GM12878 (cell line): ENCODE results near the gene HMGB1. TPM values are rescaled to one million over a fixed set of nuclear protein-coding genes. Genes with fewer than 3 reads are reported as not detected.

Experiments used
- ATAC-seq: fragments of 200-7000 bp; cut with Tn5 transposase; 3 replicates; pipeline ENCODE4 v1.9.1; 2020; ENCODE audit warnings: mild to moderate bottlenecking, moderate library complexity
- BruUV-seq: library from RNA; stranded (reverse); fragments of 400-500 nt; replicated peaks from 2 replicates; lab custom pipeline; 2021; lab: Mats Ljungman, UMichigan
- CTCF ChIA-PET: fragments of 300-600 bp; sonication (Branson Sonifier 250); formaldehyde crosslinking; extraction: SDS; loops from one replicate; lab custom pipeline; 2021; ENCODE audit warnings: inconsistent platforms; lab: Yijun Ruan, JAX
- POLR2A ChIA-PET: fragments of 350-600 bp; formaldehyde crosslinking; extraction: SDS; loops from one replicate; lab custom pipeline; 2021; ENCODE audit warnings: inconsistent platforms; lab: Charles Lee
- RAD21 ChIA-PET: fragments of 300-600 bp; sonication (Branson Sonifier 250); formaldehyde crosslinking; loops from one replicate; lab custom pipeline; 2023; ENCODE audit warnings: antibody characterized with exemption; ENCODE audit not compliant: unreplicated experiment; lab: Charles Lee
- SMC1A ChIA-PET: fragments of 300-600 bp; sonication (Branson Sonifier 250); formaldehyde crosslinking; loops from one replicate; lab custom pipeline; 2023; ENCODE audit not compliant: unreplicated experiment, uncharacterized antibody; lab: Charles Lee
- DNase-seq: peaks from one replicate; pipeline ENCODE4 v3.0.0-alpha.2; 2011; ENCODE audit warnings: low read depth, low spot score
- FAIRE-seq: peaks from 3 replicates; lab custom pipeline; 2011; peaks lifted over from hg19 to GRCh38; lab: Jason Lieb, UNC
- H2AFZ ChIP-seq: 2 replicates; pipeline ENCODE4 v1.6.0; 2011; ENCODE audit warnings: low read depth, low read length, control low read depth; ENCODE audit not compliant: control insufficient read depth
- H3K27ac ChIP-seq: 2 replicates; pipeline ENCODE4 v1.5.1; 2011; ENCODE audit warnings: control low read depth; ENCODE audit not compliant: control insufficient read depth, insufficient read depth
- H3K27me3 ChIP-seq, 2 experiments: replicated peaks in 1 of 2; 2 replicates each; pipeline versions ENCODE4 v1.6.0 to v1.6.1; 2011; ENCODE audit warnings: low read length in 1 of 2; ENCODE audit not compliant: control insufficient read depth in 2 of 2, insufficient read depth in 2 of 2
- H3K36me3 ChIP-seq, 2 experiments: 2 replicates each; pipeline ENCODE4 v1.5.1; 2011; ENCODE audit warnings: low read length in 1 of 2; ENCODE audit not compliant: control insufficient read depth in 2 of 2, insufficient read depth in 2 of 2
- H3K4me1 ChIP-seq: 2 replicates; pipeline ENCODE4 v1.6.1; 2011; ENCODE audit warnings: mild to moderate bottlenecking, low read length, moderate library complexity, mixed read lengths; ENCODE audit not compliant: control insufficient read depth, insufficient read depth
- H3K4me2 ChIP-seq: 2 replicates; pipeline ENCODE4 v1.6.0; 2011; ENCODE audit warnings: control low read depth; ENCODE audit not compliant: control insufficient read depth, insufficient read depth
- H3K4me3 ChIP-seq: fragments of 200-600 bp; sonication (generic); 2 replicates; pipeline ENCODE4 v1.5.1; 2016
- H3K79me2 ChIP-seq: 2 replicates; pipeline ENCODE4 v1.6.0; 2011; ENCODE audit warnings: low read length; ENCODE audit not compliant: control insufficient read depth, insufficient read depth
- H3K9ac ChIP-seq: 2 replicates; pipeline ENCODE4 v1.8.0; 2011; ENCODE audit warnings: low read length, control low read depth, mixed read lengths; ENCODE audit not compliant: control insufficient read depth, insufficient read depth
- H3K9me3 ChIP-seq: replicated peaks from 3 replicates; pipeline ENCODE4 v1.5.1; 2011; ENCODE audit warnings: mild to moderate bottlenecking, low read length; ENCODE audit not compliant: control insufficient read depth, insufficient read depth
- H4K20me1 ChIP-seq: 2 replicates; pipeline ENCODE4 v1.6.0; 2011; ENCODE audit not compliant: control insufficient read depth, insufficient read depth
- BMI1 ChIP-seq: fragments of 450-650 bp; IDR thresholded peaks from 2 replicates; pipeline ENCODE4 v1.6.1; 2016; ENCODE audit warnings: mild to moderate bottlenecking, moderate library complexity, borderline replicate concordance
- CEBPB ChIP-seq, 2 experiments: fragments of 150-350 bp in 1 of 2; IDR thresholded peaks; 2 replicates each; pipeline ENCODE4 v1.6.1; 2012 to 2014; ENCODE audit warnings: low read depth in 2 of 2, low read length in 2 of 2, borderline replicate concordance in 1 of 2, inconsistent platforms in 1 of 2
- CHD1 ChIP-seq: IDR thresholded peaks from 2 replicates; pipeline ENCODE4 v1.6.1; 2012; ENCODE audit warnings: low read depth, low read length, improper control_type of control experiment
- EZH2 ChIP-seq: IDR thresholded peaks from 2 replicates; pipeline ENCODE4 v1.6.1; 2012; ENCODE audit warnings: low read depth, mild to moderate bottlenecking, control low read depth, inconsistent platforms, low read length, borderline replicate concordance; ENCODE audit not compliant: control insufficient read depth
- FOXM1 ChIP-seq: IDR thresholded peaks from 2 replicates; pipeline ENCODE4 v1.6.1; 2012; ENCODE audit warnings: low read depth, mild to moderate bottlenecking, inconsistent platforms, low read length, moderate library complexity
- IKZF2 ChIP-seq, 2 experiments: fragments of 450-650 bp; IDR thresholded peaks; 2 replicates each; pipeline ENCODE4 v1.6.1; 2017; ENCODE audit warnings: mild to moderate bottlenecking in 2 of 2, moderate library complexity in 2 of 2
- RBBP5 ChIP-seq: fragments of 200-600 bp; sonication (generic); conservative IDR thresholded peaks from 2 replicates; pipeline ENCODE4 v1.6.1; 2016
- STAT1 ChIP-seq: fragments of 450-650 bp; conservative IDR thresholded peaks from 2 replicates; pipeline ENCODE4 v1.6.1; 2014; ENCODE audit warnings: antibody characterized with exemption, mild to moderate bottlenecking
- WGBS: methylation state at CpG from one replicate; pipeline ENCODE4 v1.1.6; 2016; ENCODE audit warnings: low lambda C conversion rate; ENCODE audit not compliant: insufficient replicate concordance, insufficient coverage; ENCODE audit errors: missing lambda C conversion rate; 5-methylcytosine and 5-hydroxymethylcytosine counted together
- in situ Hi-C: fragments of 300-500 bp; cut with MboI; formaldehyde crosslinking; loops from 9 replicates; pipeline ENCODE4 v1.14.3; 2018; ENCODE audit warnings: mixed read lengths
- intact Hi-C: fragments of 100-400 bp; cut with micrococcal nuclease; formaldehyde crosslinking; loops from one replicate; pipeline ENCODE4 v1.14.2; 2022; ENCODE audit not compliant: unreplicated experiment
- polyA plus RNA-seq, 11 experiments: library from polyadenylated mRNA; depleted of rRNA in 4 of 11; unstranded in 6 of 11; stranded (reverse) in 5 of 11; fragments of >200 nt; fragmentation: Nextera tagmentation in 4 of 11; fragmentation: Illumina TruSeq in 1 of 11; extraction: Ambion mirVana in 4 of 11; extraction: Trizol in 1 of 11; gene quantifications; 1 replicate in 1 of 11; 2 replicates in 10 of 11; pipeline versions ENCODE4 v1.2.1 to v1.2.3, GENCODE V29; 2011 to 2016; ENCODE audit warnings: inconsistent platforms in 2 of 11, missing spikeins in 2 of 11, low read depth in 1 of 11
- total RNA-seq, 4 experiments: library from RNA; depleted of rRNA in 3 of 4; stranded (reverse); fragments of >200 nt in 3 of 4; fragmentation: Illumina TruSeq in 1 of 4; extraction: Trizol in 1 of 4; gene quantifications; 2 replicates each; pipeline versions ENCODE4 v1.2.1 to v1.2.3, GENCODE V29; 2013 to 2021
- TF ChIP-seq, protein P1 (sequence below): IDR thresholded peaks from 2 replicates; pipeline ENCODE4 v1.6.1; 2012; ENCODE audit warnings: low read depth, low read length, improper control_type of control experiment
- TF ChIP-seq, protein P2 (sequence below): fragments of 450-650 bp; conservative IDR thresholded peaks from 2 replicates; pipeline ENCODE4 v1.6.1; 2017; ENCODE audit warnings: mild to moderate bottlenecking, moderate library complexity
- TF ChIP-seq, protein P3 (sequence below): fragments of 450-650 bp; formaldehyde crosslinking; IDR thresholded peaks from 2 replicates; pipeline ENCODE4 v1.4.0; 2020; ENCODE audit warnings: mild to moderate bottlenecking, moderate library complexity

HMGB1 gene
- total and polyA plus RNA-seq, 10 of the 15 experiments (the other 5 are each of a cell fraction or from before 2014, with no cell fraction given) = 365 to 2,529 (median 1,396) TPM

DNA sequence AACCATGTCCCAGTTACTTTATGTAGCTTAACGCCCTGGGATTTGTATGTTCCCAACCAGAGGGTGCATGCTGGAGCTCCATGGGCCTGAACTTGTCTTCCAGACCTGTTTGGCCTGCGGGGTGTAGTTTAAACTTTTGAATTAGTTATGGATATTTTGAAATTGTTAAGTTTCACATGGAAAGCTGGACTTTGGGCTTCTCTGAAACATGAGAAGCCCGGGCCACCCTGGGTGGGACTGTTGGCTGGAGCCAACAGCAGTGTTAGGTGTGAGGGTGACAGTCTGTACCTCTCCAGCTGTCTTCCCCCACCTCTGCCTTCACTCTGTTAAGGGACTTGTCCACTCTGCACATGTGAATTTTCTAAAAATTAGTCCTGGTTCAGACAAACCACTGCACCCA lies 41.8 kb downstream of the HMGB1 start:
- FAIRE-seq (no peak), ATAC-seq (no peak)
- no peaks in the 10 kb centered on the region for H3K79me2 ChIP-seq
- no peak overlapping the region for H3K4me2 ChIP-seq
- H2AFZ ChIP-seq = no peak overlapping the region
- SMC1A ChIA-PET = interaction anchor here (1.4 to 4.4 kb wide), 4 partner anchors 19 to 51 kb away, joined by 4 to 49 read pairs (median 6); no protein-coding TSS in a partner anchor
- H3K36me3 ChIP-seq = no peaks in the 10 kb centered on the region
- H4K20me1 ChIP-seq = no peaks in the 10 kb centered on the region
- H3K27ac ChIP-seq = no peak overlapping the region
- WGBS = 98% methylated on average over 3 of the region's 3 CpGs
- in situ Hi-C loops (no loop called here), intact Hi-C loops (loop anchor here (2.0 kb wide), 1 partner anchor 17 kb away; no protein-coding TSS in a partner anchor)
- no TSS peak for BruUV-seq
- H3K4me3 ChIP-seq = no peak overlapping the region
- peaks cover 2% of the 10 kb centered on the region; the same call in 1 of the 2 replicates for H3K4me1 ChIP-seq
- TF ChIP-seq IKZF2 (IDR thresholded peaks at IDR 0.05) (no peak), FOXM1 (no peak), CEBPB (IDR thresholded peaks at IDR 0.05; ENCODE audit: borderline replicate concordance in 1 of 2, low read depth in 2 of 2, low read length in 2 of 2) (no peak), RBBP5 (no peak), BMI1 (no peak), CHD1 (no peak), EZH2 (no peak), STAT1 (no peak)
- TF ChIP-seq, protein P1, sequence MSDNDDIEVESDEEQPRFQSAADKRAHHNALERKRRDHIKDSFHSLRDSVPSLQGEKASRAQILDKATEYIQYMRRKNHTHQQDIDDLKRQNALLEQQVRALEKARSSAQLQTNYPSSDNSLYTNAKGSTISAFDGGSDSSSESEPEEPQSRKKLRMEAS = no peak
- TF ChIP-seq, protein P2, sequence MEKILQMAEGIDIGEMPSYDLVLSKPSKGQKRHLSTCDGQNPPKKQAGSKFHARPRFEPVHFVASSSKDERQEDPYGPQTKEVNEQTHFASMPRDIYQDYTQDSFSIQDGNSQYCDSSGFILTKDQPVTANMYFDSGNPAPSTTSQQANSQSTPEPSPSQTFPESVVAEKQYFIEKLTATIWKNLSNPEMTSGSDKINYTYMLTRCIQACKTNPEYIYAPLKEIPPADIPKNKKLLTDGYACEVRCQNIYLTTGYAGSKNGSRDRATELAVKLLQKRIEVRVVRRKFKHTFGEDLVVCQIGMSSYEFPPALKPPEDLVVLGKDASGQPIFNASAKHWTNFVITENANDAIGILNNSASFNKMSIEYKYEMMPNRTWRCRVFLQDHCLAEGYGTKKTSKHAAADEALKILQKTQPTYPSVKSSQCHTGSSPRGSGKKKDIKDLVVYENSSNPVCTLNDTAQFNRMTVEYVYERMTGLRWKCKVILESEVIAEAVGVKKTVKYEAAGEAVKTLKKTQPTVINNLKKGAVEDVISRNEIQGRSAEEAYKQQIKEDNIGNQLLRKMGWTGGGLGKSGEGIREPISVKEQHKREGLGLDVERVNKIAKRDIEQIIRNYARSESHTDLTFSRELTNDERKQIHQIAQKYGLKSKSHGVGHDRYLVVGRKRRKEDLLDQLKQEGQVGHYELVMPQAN = no peak
- TF ChIP-seq, protein P3, sequence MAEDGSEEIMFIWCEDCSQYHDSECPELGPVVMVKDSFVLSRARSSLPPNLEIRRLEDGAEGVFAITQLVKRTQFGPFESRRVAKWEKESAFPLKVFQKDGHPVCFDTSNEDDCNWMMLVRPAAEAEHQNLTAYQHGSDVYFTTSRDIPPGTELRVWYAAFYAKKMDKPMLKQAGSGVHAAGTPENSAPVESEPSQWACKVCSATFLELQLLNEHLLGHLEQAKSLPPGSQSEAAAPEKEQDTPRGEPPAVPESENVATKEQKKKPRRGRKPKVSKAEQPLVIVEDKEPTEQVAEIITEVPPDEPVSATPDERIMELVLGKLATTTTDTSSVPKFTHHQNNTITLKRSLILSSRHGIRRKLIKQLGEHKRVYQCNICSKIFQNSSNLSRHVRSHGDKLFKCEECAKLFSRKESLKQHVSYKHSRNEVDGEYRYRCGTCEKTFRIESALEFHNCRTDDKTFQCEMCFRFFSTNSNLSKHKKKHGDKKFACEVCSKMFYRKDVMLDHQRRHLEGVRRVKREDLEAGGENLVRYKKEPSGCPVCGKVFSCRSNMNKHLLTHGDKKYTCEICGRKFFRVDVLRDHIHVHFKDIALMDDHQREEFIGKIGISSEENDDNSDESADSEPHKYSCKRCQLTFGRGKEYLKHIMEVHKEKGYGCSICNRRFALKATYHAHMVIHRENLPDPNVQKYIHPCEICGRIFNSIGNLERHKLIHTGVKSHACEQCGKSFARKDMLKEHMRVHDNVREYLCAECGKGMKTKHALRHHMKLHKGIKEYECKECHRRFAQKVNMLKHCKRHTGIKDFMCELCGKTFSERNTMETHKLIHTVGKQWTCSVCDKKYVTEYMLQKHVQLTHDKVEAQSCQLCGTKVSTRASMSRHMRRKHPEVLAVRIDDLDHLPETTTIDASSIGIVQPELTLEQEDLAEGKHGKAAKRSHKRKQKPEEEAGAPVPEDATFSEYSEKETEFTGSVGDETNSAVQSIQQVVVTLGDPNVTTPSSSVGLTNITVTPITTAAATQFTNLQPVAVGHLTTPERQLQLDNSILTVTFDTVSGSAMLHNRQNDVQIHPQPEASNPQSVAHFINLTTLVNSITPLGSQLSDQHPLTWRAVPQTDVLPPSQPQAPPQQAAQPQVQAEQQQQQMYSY (CRISPR knock-in tag) = no peak
- TF ChIP-seq, all 136 proteins: peak for 0
- ChIA-PET RAD21 (interaction anchor here (1.0 to 1.7 kb wide), 5 partner anchors 13 to 52 kb away, joined by 3 to 10 read pairs (median 4); no protein-coding TSS in a partner anchor), CTCF (interaction anchor here (0.8 to 1.7 kb wide), 3 partner anchors 17 to 38 kb away, joined by 3 to 5 read pairs (median 3); no protein-coding TSS in a partner anchor), POLR2A (interaction anchor here (0.6 to 1.5 kb wide), 6 partner anchors 18 to 311 kb away, joined by 3 to 6 read pairs (median 4); partner anchors contain the start of gene ALOX5AP)
- no peak for DNase-seq
- Histone ChIP-seq H3K9me3 (no peaks in the 10 kb centered on the region), H3K27me3 (no peaks in the 10 kb centered on the region), H3K9ac (no peak overlapping the region)
